K562 (cell line): ENCODE data around the gene DND1. TPM values are rescaled to one million over a fixed set of nuclear protein-coding genes. Genes with fewer than 3 reads are reported as not detected.

Experiments used
- ATAC-seq: fragments of 200-7000 bp; cut with Tn5 transposase; 3 replicates; pipeline ENCODE4 v1.9.1; 2020; ENCODE audit warnings: moderate library complexity
- BruUV-seq: library from RNA; stranded (reverse); fragments of 400-500 nt; replicated peaks from 2 replicates; lab custom pipeline; 2021; lab: Mats Ljungman, UMichigan
- CTCF ChIA-PET: fragments of 300-600 bp; formaldehyde crosslinking; extraction: SDS; loops from one replicate; lab custom pipeline; 2021; ENCODE audit warnings: low intra/inter-chr PET ratio; lab: Yijun Ruan, JAX
- POLR2A ChIA-PET: fragments of 300-600, 350-650 bp; sonication (Branson Sonifier 250); formaldehyde crosslinking; extraction: SDS; loops from one replicate; lab custom pipeline; 2021; ENCODE audit warnings: antibody characterized with exemption, inconsistent platforms; lab: Yijun Ruan, JAX
- DNase-seq, 4 experiments: peaks; one replicate each; pipeline versions ENCODE4 v3.0.0 to v3.0.0-alpha.2; 2011 to 2018; ENCODE audit warnings: low spot score in 3 of 4, mixed read lengths in 3 of 4; ENCODE audit errors: extremely low read depth in 1 of 4
- FAIRE-seq: peaks from 2 replicates; lab custom pipeline; 2011; peaks lifted over from hg19 to GRCh38; lab: Jason Lieb, UNC
- H2AFZ ChIP-seq: 2 replicates; pipeline ENCODE4 v1.6.0; 2011; ENCODE audit warnings: low read depth, low read length, control low read depth, inconsistent platforms
- H3K27ac ChIP-seq: fragments of 200-600 bp; 3 replicates; pipeline ENCODE4 v1.8.0; 2011; ENCODE audit warnings: low read depth, mild to moderate bottlenecking, control low read depth, inconsistent platforms, low read length, moderate library complexity, mixed read lengths; ENCODE audit errors: extremely low read depth
- H3K27me3 ChIP-seq, 2 experiments: fragments of 300-600 bp in 1 of 2; 2 replicates in 1 of 2; 3 replicates in 1 of 2; pipeline versions ENCODE4 v1.6.0 to v1.8.0; 2011; ENCODE audit warnings: inconsistent platforms in 2 of 2, low read length in 2 of 2, mild to moderate bottlenecking in 1 of 2, mixed read lengths in 1 of 2, moderate library complexity in 1 of 2; ENCODE audit not compliant: control insufficient read depth in 2 of 2, insufficient read depth in 2 of 2
- H3K36me3 ChIP-seq: fragments of 300-600 bp; 3 replicates; pipeline ENCODE4 v1.8.0; 2011; ENCODE audit warnings: mild to moderate bottlenecking, low read length, inconsistent platforms; ENCODE audit not compliant: control insufficient read depth, insufficient read depth
- H3K4me1 ChIP-seq, 2 experiments: fragments of 200-600 bp in 1 of 2; replicated peaks in 1 of 2; 2 replicates in 1 of 2; 3 replicates in 1 of 2; pipeline versions ENCODE4 v1.5.1 to v1.8.0; 2011; ENCODE audit warnings: inconsistent platforms in 2 of 2, low read length in 2 of 2, mild to moderate bottlenecking in 1 of 2, mixed read lengths in 1 of 2, moderate library complexity in 1 of 2; ENCODE audit not compliant: control insufficient read depth in 2 of 2, insufficient read depth in 2 of 2
- H3K4me2 ChIP-seq: 2 replicates; pipeline ENCODE4 v1.6.1; 2011; ENCODE audit warnings: low read length, control low read depth, inconsistent platforms, mixed read lengths; ENCODE audit not compliant: insufficient read depth
- H3K4me3 ChIP-seq: fragments of 200-600 bp; sonication (generic), shearing (Covaris generic); 2 replicates; pipeline ENCODE4 v1.5.1; 2016; ENCODE audit warnings: control low read depth, inconsistent platforms
- H3K79me2 ChIP-seq: fragments of 200-600 bp; 3 replicates; pipeline ENCODE4 v1.8.0; 2011; ENCODE audit warnings: low read length, inconsistent platforms; ENCODE audit not compliant: control insufficient read depth, insufficient read depth
- H3K9ac ChIP-seq, 2 experiments: 2 replicates each; pipeline versions ENCODE4 v1.6.0 to v1.6.1; 2011; ENCODE audit warnings: low read depth in 2 of 2, low read length in 2 of 2, control low read depth in 1 of 2, inconsistent platforms in 1 of 2, mild to moderate bottlenecking in 1 of 2, mixed read lengths in 1 of 2; ENCODE audit not compliant: insufficient read depth in 1 of 2
- H3K9me1 ChIP-seq: one replicate; pipeline ENCODE4 v1.6.0; 2011; ENCODE audit warnings: inconsistent platforms, mild to moderate bottlenecking, low read length, moderate library complexity; ENCODE audit not compliant: control insufficient read depth, insufficient read depth
- H3K9me3 ChIP-seq: replicated peaks from 2 replicates; pipeline ENCODE4 v1.5.1; 2011; ENCODE audit warnings: low read depth, low read length, inconsistent platforms; ENCODE audit not compliant: control insufficient read depth, insufficient read depth
- H4K20me1 ChIP-seq: replicated peaks from 2 replicates; pipeline ENCODE4 v1.6.1; 2011; ENCODE audit warnings: low read length, inconsistent platforms, mixed read lengths; ENCODE audit not compliant: control insufficient read depth, insufficient read depth
- MYNN ChIP-seq, 2 experiments: sonication (generic); formaldehyde crosslinking in 1 of 2; IDR thresholded peaks; 2 replicates each; pipeline versions ENCODE4 v1.5.0 to v1.6.1; 2016 to 2020; ENCODE audit warnings: antibody characterized with exemption in 1 of 2, missing genetic modification reagents in 1 of 2
- PHF21A ChIP-seq: fragments of 450-650 bp; IDR thresholded peaks from 2 replicates; pipeline ENCODE4 v1.6.1; 2017; ENCODE audit warnings: low read depth, borderline replicate concordance
- ZNF318 ChIP-seq, 2 experiments: fragments of 450-650 bp; IDR thresholded peaks; 2 replicates each; pipeline ENCODE4 v1.6.1; 2016; ENCODE audit warnings: mild to moderate bottlenecking in 2 of 2, borderline replicate concordance in 1 of 2, low read depth in 1 of 2, moderate library complexity in 1 of 2
- WGBS: fragments of 100-300 bp; shearing (Covaris generic); methylation state at CpG from one replicate; pipeline ENCODE4 v1.1.6; 2016; ENCODE audit warnings: low coverage, mixed read lengths; ENCODE audit not compliant: insufficient coverage; ENCODE audit errors: missing lambda C conversion rate; 5-methylcytosine and 5-hydroxymethylcytosine counted together
- in situ Hi-C: fragments of 300-500 bp; cut with MboI; formaldehyde crosslinking; loops from 4 replicates; pipeline ENCODE4 v1.15.0; 2018; ENCODE audit warnings: inconsistent platforms, mixed read lengths
- intact Hi-C: fragments of 100-400 bp; cut with micrococcal nuclease; formaldehyde crosslinking; loops from 2 replicates; pipeline ENCODE4 v1.14.2; 2022
- polyA plus RNA-seq, 8 experiments: library from polyadenylated mRNA; depleted of rRNA in 4 of 8; stranded (reverse) in 5 of 8; unstranded in 3 of 8; fragments of >200 nt; fragmentation: Nextera tagmentation in 2 of 8; fragmentation: Illumina TruSeq in 1 of 8; extraction: Ambion mirVana in 2 of 8; extraction: Trizol in 1 of 8; gene quantifications; 2 replicates each; pipeline versions ENCODE4 v1.2.1 to v1.2.3, GENCODE V29; 2011 to 2014; ENCODE audit warnings: inconsistent platforms in 1 of 8, missing spikeins in 1 of 8
- total RNA-seq, 7 experiments: library from RNA; depleted of rRNA in 6 of 7; stranded (reverse); fragments of >200 nt in 6 of 7; fragmentation: Illumina TruSeq in 2 of 7; extraction: Trizol in 2 of 7; gene quantifications; 2 replicates each; pipeline versions ENCODE4 v1.2.1 to v1.2.3, GENCODE V29; 2011 to 2021; ENCODE audit warnings: low replicate concordance in 1 of 7

The DND1 gene
- total and polyA plus RNA-seq, 9 of the 15 experiments (the other 6 are each of a cell fraction or from before 2014, with no cell fraction given): 0.37 to 2.0 (median 0.90) TPM; not detected in 3

DNA sequence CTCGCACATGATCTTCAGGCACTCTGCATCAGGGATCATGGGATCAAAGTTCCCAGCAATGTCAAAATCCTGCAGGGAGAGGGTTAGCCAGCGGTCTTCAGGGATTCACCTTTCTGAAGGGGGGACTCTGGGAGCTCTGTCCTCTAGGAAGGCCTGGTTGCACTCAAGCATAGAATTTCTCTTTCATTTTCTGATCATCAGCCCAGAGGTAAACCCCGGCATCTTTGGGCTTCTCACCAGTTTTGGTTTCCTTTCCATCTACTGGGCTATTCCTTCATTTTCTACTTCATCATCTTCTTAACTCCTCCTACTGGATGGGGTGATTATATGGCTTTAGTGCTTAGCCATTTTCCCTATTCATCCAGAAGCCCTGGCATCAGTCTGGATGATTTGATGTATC, 4.6 kb upstream of the DND1 start (continued):
- TF ChIP-seq ZNF318 (IDR thresholded peaks at IDR 0.05; ENCODE audit: borderline replicate concordance in 1 of 2, low read depth in 1 of 2): no peak

DNA sequence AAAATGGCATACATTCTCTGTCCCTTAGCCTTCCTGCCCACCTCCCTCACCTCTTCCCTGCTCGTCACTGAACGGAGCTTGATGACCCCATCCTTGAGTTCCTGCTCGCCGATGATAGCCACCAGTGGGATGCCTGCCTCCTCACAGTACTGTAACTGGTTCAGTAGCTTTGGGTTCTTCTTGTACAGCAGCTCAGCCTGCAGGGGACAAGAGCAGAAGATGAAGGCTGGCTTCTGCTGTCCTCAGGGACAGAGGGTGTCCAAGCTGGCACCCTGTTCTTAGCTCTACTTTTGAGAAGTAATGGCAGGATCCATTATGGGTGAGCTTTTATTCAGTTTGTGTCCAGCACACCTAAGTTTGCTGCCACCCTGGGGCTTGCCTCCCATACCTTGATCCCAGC, 1.3 kb upstream of the DND1 start:
- FAIRE-seq: no peak
- CTCF ChIA-PET: no interaction called here
- no peak for ATAC-seq

More for the DNA sequence above, 1.3 kb upstream of the DND1 start:
- POLR2A ChIA-PET: interaction anchor here (1.0 to 3.6 kb wide), 5 partner anchors 11 to 36 kb away, joined by 3 to 12 read pairs (median 4); partner anchors contain the start of genes HARS1, HARS2, IK and NDUFA2
- 96% methylated on average over 4 of the region's 4 CpGs for WGBS
- Histone ChIP-seq H3K9me3 (no peaks in the 10 kb centered on the region), H3K79me2 (no peaks in the 10 kb centered on the region), H3K9ac (no peak overlapping the region), H3K9me1 (no peaks in the 10 kb centered on the region), H3K27ac (no peak overlapping the region), H3K27me3 (no peaks in the 10 kb centered on the region), H2AFZ (no peak overlapping the region), H3K36me3 (peaks cover 85% of the 10 kb centered on the region), H3K4me3 (no peak overlapping the region), H3K4me1 (peaks cover 10 to 16% of the 10 kb centered on the region in 2 experiments; a peak in 4 of 5 replicates), H3K4me2 (no peak overlapping the region), H4K20me1 (no peaks in the 10 kb centered on the region)
- in situ Hi-C loops: no loop called here
- intact Hi-C loops: no loop called here
- TF ChIP-seq MYNN (IDR thresholded peaks at IDR 0.05) (0 out of 2 replicates have a peak, but pooled peaks have one; percentile 13), MYNN (CRISPR knock-in tag; IDR thresholded peaks at IDR 0.05) (no peak), PHF21A (no peak)
- DNase-seq: no peak
- no TSS peak for BruUV-seq
